ENCODE measurements around the gene ARHGEF1.

- TF ChIP-seq CTCF (conservative IDR thresholded peaks at IDR 0.05; ENCODE audit: low read length) (no peak), EZH2phosphoT487 (IDR thresholded peaks at IDR 0.05; ENCODE audit: borderline replicate concordance) (no peak)
Observed at GRCh38 chr19:41868989-41869300, 14.0 kb upstream of the ARHGEF1 start.
